H1 (cell line): Measurements from ENCODE around the gene RUFY3. TPM values are rescaled to one million over a fixed set of nuclear protein-coding genes. Genes with fewer than 3 reads are reported as not detected.

Experiments
- CTCF ChIA-PET: fragments of 300-600 bp; sonication (Branson Sonifier 250); formaldehyde crosslinking; loops from one replicate; lab custom pipeline; 2021; ENCODE audit not compliant: partially characterized antibody; lab: Charles Lee
- POLR2A ChIA-PET: fragments of 300-600 bp; sonication (Branson Sonifier 250); formaldehyde crosslinking; loops from one replicate; lab custom pipeline; 2021; ENCODE audit warnings: inconsistent platforms; ENCODE audit not compliant: partially characterized antibody; lab: Charles Lee
- DNase-seq, 2 experiments: peaks; one replicate each; pipeline versions ENCODE4 v3.0.0 to v3.0.0-alpha.2; 2010 to 2022; ENCODE audit warnings: low spot score in 2 of 2, low read depth in 1 of 2, mixed read lengths in 1 of 2
- FAIRE-seq: peaks from 2 replicates; lab custom pipeline; 2011; peaks lifted over from hg19 to GRCh38; lab: Jason Lieb, UNC
- H2AFZ ChIP-seq: 2 replicates; pipeline ENCODE4 v1.8.1; 2012; ENCODE audit warnings: low read length, inconsistent platforms
- H2AK5ac ChIP-seq: 2 replicates; pipeline ENCODE4 v1.6.1; 2013; ENCODE audit warnings: low read depth, low read length
- H2BK120ac ChIP-seq: replicated peaks from 2 replicates; pipeline ENCODE3; 2013; ENCODE audit warnings: low read depth, low read length, inconsistent platforms
- H2BK12ac ChIP-seq: 2 replicates; pipeline ENCODE4 v1.6.1; 2013; ENCODE audit warnings: low read depth, low read length
- H2BK15ac ChIP-seq: 2 replicates; pipeline ENCODE4 v1.6.1; 2013; ENCODE audit warnings: low read length
- H2BK20ac ChIP-seq: 2 replicates; pipeline ENCODE4 v1.6.1; 2013; ENCODE audit warnings: low read length
- H2BK5ac ChIP-seq: 2 replicates; pipeline ENCODE4 v1.6.1; 2013; ENCODE audit warnings: low read depth, low read length
- H3K14ac ChIP-seq: 2 replicates; pipeline ENCODE4 v1.6.1; 2013; ENCODE audit warnings: inconsistent platforms; ENCODE audit not compliant: insufficient read length
- H3K18ac ChIP-seq: 2 replicates; pipeline ENCODE4 v1.6.1; 2013; ENCODE audit warnings: low read length; ENCODE audit errors: extremely low read depth
- H3K23ac ChIP-seq: 2 replicates; pipeline ENCODE4 v1.6.1; 2013; ENCODE audit warnings: inconsistent platforms; ENCODE audit not compliant: insufficient read length
- H3K23me2 ChIP-seq: 2 replicates; pipeline ENCODE4 v1.6.1; 2013; ENCODE audit warnings: low read depth, low read length
- H3K27ac ChIP-seq: 2 replicates; pipeline ENCODE4 v1.6.1; 2011; ENCODE audit warnings: low read depth, low read length, inconsistent platforms
- H3K27me3 ChIP-seq, 4 experiments: replicated peaks in 1 of 4; 1 replicate in 1 of 4; 2 replicates in 3 of 4; pipeline versions ENCODE4 v1.6.1 to v1.8.1; 2011 to 2013; ENCODE audit warnings: low read length in 3 of 4, mild to moderate bottlenecking in 3 of 4, inconsistent platforms in 2 of 4, mixed read lengths in 2 of 4, moderate library complexity in 1 of 4; ENCODE audit not compliant: control insufficient read depth in 3 of 4, insufficient read depth in 3 of 4; ENCODE audit errors: extremely low read depth in 1 of 4
- H3K36me3 ChIP-seq, 4 experiments: 2 replicates each; pipeline versions ENCODE4 v1.6.1 to v1.8.1; 2011 to 2013; ENCODE audit warnings: mild to moderate bottlenecking in 4 of 4, low read length in 3 of 4, moderate library complexity in 2 of 4, control low read depth in 1 of 4, inconsistent platforms in 1 of 4; ENCODE audit not compliant: insufficient read depth in 4 of 4, control insufficient read depth in 2 of 4
- H3K4ac ChIP-seq: replicated peaks from 2 replicates; pipeline ENCODE3; 2013; ENCODE audit warnings: low read length, low read depth, mixed read lengths, inconsistent platforms; ENCODE audit not compliant: insufficient read length
- H3K4me1 ChIP-seq, 4 experiments: replicated peaks in 1 of 4; 1 replicate in 1 of 4; 2 replicates in 3 of 4; pipeline versions ENCODE4 v1.6.1 to v1.8.1; 2011 to 2013; ENCODE audit warnings: low read length in 3 of 4, inconsistent platforms in 2 of 4, mixed read lengths in 1 of 4; ENCODE audit not compliant: insufficient read depth in 4 of 4, control insufficient read depth in 3 of 4
- H3K4me2 ChIP-seq, 2 experiments: 2 replicates each; pipeline versions ENCODE4 v1.6.1 to v1.8.1; 2011 to 2013; ENCODE audit warnings: low read depth in 2 of 2, low read length in 2 of 2, control low read depth in 1 of 2, inconsistent platforms in 1 of 2, mild to moderate bottlenecking in 1 of 2; ENCODE audit not compliant: insufficient read depth in 1 of 2
- H3K4me3 ChIP-seq, 4 experiments: fragments of 200-600, 300-600 bp in 1 of 4; sonication (generic), shearing (Covaris generic), sonication (Bioruptor Twin) in 1 of 4; 2 replicates each; pipeline versions ENCODE4 v1.5.1 to v1.8.1; 2011 to 2016; ENCODE audit warnings: low read length in 4 of 4, low read depth in 3 of 4, control low read depth in 2 of 4, inconsistent platforms in 2 of 4, mild to moderate bottlenecking in 2 of 4, mixed read lengths in 1 of 4, moderate library complexity in 1 of 4; ENCODE audit not compliant: insufficient read depth in 2 of 4; ENCODE audit errors: extremely low read depth in 1 of 4
- H3K56ac ChIP-seq: replicated peaks from 2 replicates; pipeline ENCODE3; 2013; ENCODE audit warnings: low read depth, mild to moderate bottlenecking, mixed read lengths, low read length, inconsistent platforms; ENCODE audit not compliant: insufficient read length
- H3K79me1 ChIP-seq: 2 replicates; pipeline ENCODE4 v1.6.1; 2013; ENCODE audit warnings: low read depth, low read length, control low read depth
- H3K79me2 ChIP-seq, 2 experiments: 2 replicates each; pipeline versions ENCODE4 v1.6.1 to v1.8.1; 2012 to 2013; ENCODE audit warnings: low read length in 2 of 2, mild to moderate bottlenecking in 2 of 2, inconsistent platforms in 1 of 2; ENCODE audit not compliant: insufficient read depth in 2 of 2, control insufficient read depth in 1 of 2
- H3K9ac ChIP-seq, 4 experiments: replicated peaks in 1 of 4; 1 replicate in 1 of 4; 2 replicates in 3 of 4; pipeline versions ENCODE4 v1.6.1 to v1.8.1; 2011 to 2013; ENCODE audit warnings: low read depth in 3 of 4, low read length in 3 of 4, control low read depth in 2 of 4, mild to moderate bottlenecking in 2 of 4, moderate library complexity in 2 of 4, inconsistent platforms in 1 of 4; ENCODE audit errors: extremely low read depth in 1 of 4
- H3K9me3 ChIP-seq, 2 experiments: 2 replicates each; pipeline versions ENCODE4 v1.6.1 to v1.8.1; 2012 to 2013; ENCODE audit warnings: mild to moderate bottlenecking in 2 of 2, moderate library complexity in 2 of 2, control low read depth in 1 of 2, inconsistent platforms in 1 of 2, low read depth in 1 of 2, low read length in 1 of 2, mixed read lengths in 1 of 2; ENCODE audit not compliant: insufficient read depth in 2 of 2
- H4K20me1 ChIP-seq, 2 experiments: replicated peaks in 1 of 2; 2 replicates each; pipeline versions ENCODE3 to v1.8.1; 2011 to 2013; ENCODE audit warnings: inconsistent platforms in 2 of 2, low read length in 2 of 2, mild to moderate bottlenecking in 1 of 2; ENCODE audit not compliant: insufficient read depth in 2 of 2, control insufficient read depth in 1 of 2
- H4K5ac ChIP-seq: 2 replicates; pipeline ENCODE4 v1.6.1; 2013; ENCODE audit warnings: low read length, low read depth, mixed read lengths, inconsistent platforms; ENCODE audit not compliant: insufficient read length
- H4K8ac ChIP-seq: 2 replicates; pipeline ENCODE4 v1.8.0; 2013; ENCODE audit warnings: mild to moderate bottlenecking, moderate library complexity, low read length, inconsistent platforms; ENCODE audit not compliant: insufficient read depth; ENCODE audit errors: extremely low read depth
- H4K91ac ChIP-seq: replicated peaks from 2 replicates; pipeline ENCODE3; 2013; ENCODE audit warnings: low read length, mixed read lengths, inconsistent platforms; ENCODE audit not compliant: insufficient read length
- SUZ12 ChIP-seq: fragments of 200-600 bp; sonication (generic); IDR thresholded peaks from 2 replicates; pipeline ENCODE4 v1.6.1; 2012; ENCODE audit warnings: mild to moderate bottlenecking, inconsistent platforms, low read length, moderate library complexity, mixed read lengths
- WGBS, 2 experiments: shearing (Covaris generic) in 1 of 2; methylation state at CpG; one replicate each; pipeline versions ENCODE4 v1.1.6 to v1.1.7; 2013 to 2015; ENCODE audit warnings: low lambda C conversion rate in 2 of 2, mixed read lengths in 2 of 2, inconsistent platforms in 1 of 2, low coverage in 1 of 2, missing lambda C conversion rate in 1 of 2; ENCODE audit not compliant: insufficient replicate concordance in 2 of 2, insufficient coverage in 1 of 2, insufficient read length in 1 of 2; ENCODE audit errors: extremely low coverage in 1 of 2, missing lambda C conversion rate in 1 of 2; 5-methylcytosine and 5-hydroxymethylcytosine counted together
- polyA plus RNA-seq, 7 experiments: library from polyadenylated mRNA; depleted of rRNA in 3 of 7; stranded (reverse) in 5 of 7; unstranded in 2 of 7; fragments of >200 nt in 5 of 7; fragments of 200-250 nt in 2 of 7; gene quantifications; 1 replicate in 5 of 7; 2 replicates in 1 of 7; 4 replicates in 1 of 7; pipeline versions ENCODE4 v1.2.1 to v1.2.3, GENCODE V29; 2011 to 2013; ENCODE audit warnings: missing spikeins in 2 of 7, mixed read lengths in 2 of 7
- total RNA-seq: library from RNA; stranded (reverse); fragmentation: NEBNext Ultra II Directional; extraction: Animal tissue kit (Norgen Biotek cat#: 25700); gene quantifications from 2 replicates; pipeline ENCODE4 v1.2.1, GENCODE V29; 2021
- TF ChIP-seq, protein P1 (sequence below): IDR thresholded peaks from 2 replicates; pipeline ENCODE4 v1.6.1; 2011; ENCODE audit warnings: low read length, improper control_type of control experiment

Gene RUFY3
- total and polyA plus RNA-seq, 2 of the 8 experiments (the other 6 are each of a cell fraction or from before 2014, with no cell fraction given), result 7.8 to 33.1 TPM

DNA sequence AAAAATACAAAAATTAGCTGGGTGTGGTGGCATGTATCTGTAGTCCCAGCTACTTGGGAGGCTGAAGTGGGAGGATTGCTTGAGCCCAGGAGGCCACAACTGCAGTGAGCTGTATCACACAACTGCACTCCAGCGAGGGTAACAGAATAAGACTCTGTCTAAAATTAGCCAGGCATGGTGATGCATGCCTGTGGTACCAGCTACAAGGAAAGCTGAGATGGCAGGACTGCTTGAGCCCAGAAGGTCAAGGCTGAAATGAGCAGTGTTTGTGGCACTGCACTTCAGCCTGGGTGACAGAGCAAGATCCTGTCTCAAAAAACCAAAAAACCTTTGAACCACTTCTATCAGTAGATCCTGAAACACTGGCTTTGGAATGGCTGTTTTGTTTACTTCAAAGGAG lies 107.7 kb downstream of the RUFY3 start:
- Histone ChIP-seq H4K91ac (no peak overlapping the region), H3K14ac (no peak overlapping the region), H3K23me2 (no peaks in the 10 kb centered on the region), H4K5ac (no peak overlapping the region), H3K9me3 (no peaks in the 10 kb centered on the region), H3K4ac (no peak overlapping the region), H3K79me2 (peaks cover 0 to 14% of the 10 kb centered on the region in 2 experiments; a peak in 2 of 4 replicates), H2BK12ac (no peak overlapping the region), H3K27me3 (no peaks in the 10 kb centered on the region), H3K4me3 (no peak overlapping the region), H3K4me1 (no peaks in the 10 kb centered on the region), H4K8ac (no peak overlapping the region), H2AFZ (no peak overlapping the region), H2BK120ac (no peak overlapping the region), H3K23ac (no peak overlapping the region), H3K56ac (no peak overlapping the region), H3K36me3 (peaks cover 27 to 90% (median 60%) of the 10 kb centered on the region in 4 experiments), H3K4me2 (no peak overlapping the region), H2BK5ac (no peak overlapping the region), H3K9ac (no peak overlapping the region), H3K18ac (no peak overlapping the region), H3K27ac (no peak overlapping the region), H2BK20ac (no peak overlapping the region), H3K79me1 (no peaks in the 10 kb centered on the region), H4K20me1 (peaks cover 3 to 4% of the 10 kb centered on the region in 2 experiments), H2BK15ac (no peak overlapping the region), H2AK5ac (no peak overlapping the region)
- no peak for TF ChIP-seq SUZ12
- TF ChIP-seq, protein P1, sequence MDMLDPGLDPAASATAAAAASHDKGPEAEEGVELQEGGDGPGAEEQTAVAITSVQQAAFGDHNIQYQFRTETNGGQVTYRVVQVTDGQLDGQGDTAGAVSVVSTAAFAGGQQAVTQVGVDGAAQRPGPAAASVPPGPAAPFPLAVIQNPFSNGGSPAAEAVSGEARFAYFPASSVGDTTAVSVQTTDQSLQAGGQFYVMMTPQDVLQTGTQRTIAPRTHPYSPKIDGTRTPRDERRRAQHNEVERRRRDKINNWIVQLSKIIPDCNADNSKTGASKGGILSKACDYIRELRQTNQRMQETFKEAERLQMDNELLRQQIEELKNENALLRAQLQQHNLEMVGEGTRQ, result no peak
- ChIA-PET CTCF (interaction anchor here (0.6 to 1.1 kb wide), 5 partner anchors 10 to 178 kb away, joined by 3 to 4 read pairs (median 3); no protein-coding TSS in a partner anchor), POLR2A (interaction anchor here (0.7 to 2.1 kb wide), 2 partner anchors 9 to 25 kb away, joined by 3 to 9 read pairs; no protein-coding TSS in a partner anchor)
- DNase-seq (no peak), FAIRE-seq (no peak)
- WGBS, 2 experiments, result 100% methylated on average over 1 of the region's 1 CpG; no CpG with 5 or more reads in 1 of the 2 experiments
